ENCODE measurements around the gene CNKSR2. TPM values are rescaled to one million over a fixed set of nuclear protein-coding genes. Genes with fewer than 3 reads are reported as not detected.

CNKSR2 gene
- total and polyA plus RNA-seq, 2 experiments from 2014 or later = 1.5 to 10.3 TPM

DNA sequence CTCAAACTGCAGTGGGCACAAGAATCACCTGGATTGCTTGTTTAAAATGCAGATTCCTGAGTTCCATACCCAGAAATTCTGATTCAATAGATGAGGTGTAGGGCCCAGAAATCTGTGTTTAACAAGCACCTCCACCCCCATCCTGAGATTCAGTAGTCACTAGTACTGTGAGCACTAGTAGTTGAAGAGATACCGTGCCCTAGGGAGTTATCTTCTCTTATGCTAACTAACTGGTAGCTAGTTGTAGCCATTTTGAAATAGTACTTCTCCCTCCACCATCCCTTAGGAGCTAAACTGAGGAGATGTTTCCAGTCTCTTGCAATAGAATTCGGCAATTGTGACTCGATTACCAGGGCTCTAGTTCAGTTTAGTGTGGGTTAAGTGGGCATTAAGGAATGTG lies 265.6 kb downstream of the CNKSR2 start:
- 76% methylated on average over 3 of the region's 3 CpGs for WGBS (ENCODE audit: low lambda C conversion rate, missing lambda C conversion rate)
- Histone ChIP-seq H3K4me3 (no peak overlapping the region), H3K79me2 (no peaks in the 10 kb centered on the region), H3K27ac (no peak overlapping the region), H3K9me3 (ENCODE audit: low read depth) (no peaks in the 10 kb centered on the region), H3K36me3 (replicated peaks; ENCODE audit: insufficient read depth, low read depth) (no peaks in the 10 kb centered on the region), H3K9me2 (replicated peaks; ENCODE audit: insufficient read depth) (no peaks in the 10 kb centered on the region), H3K4me2 (no peak overlapping the region), H4K20me1 (ENCODE audit: insufficient read depth, poor library complexity, severe bottlenecking) (no peaks in the 10 kb centered on the region), H3K4me1 (ENCODE audit: insufficient read depth) (no peaks in the 10 kb centered on the region), H2AFZ (no peak overlapping the region), H3K27me3 (no peaks in the 10 kb centered on the region)
- no peak for TF ChIP-seq EZH2 (IDR thresholded peaks at IDR 0.05; ENCODE audit: borderline replicate concordance)
- TF ChIP-seq EZH2phosphoT487 (IDR thresholded peaks at IDR 0.05; ENCODE audit: low read depth, severe bottlenecking, unreplicated experiment) = no peak
- TF ChIP-seq, protein P1, sequence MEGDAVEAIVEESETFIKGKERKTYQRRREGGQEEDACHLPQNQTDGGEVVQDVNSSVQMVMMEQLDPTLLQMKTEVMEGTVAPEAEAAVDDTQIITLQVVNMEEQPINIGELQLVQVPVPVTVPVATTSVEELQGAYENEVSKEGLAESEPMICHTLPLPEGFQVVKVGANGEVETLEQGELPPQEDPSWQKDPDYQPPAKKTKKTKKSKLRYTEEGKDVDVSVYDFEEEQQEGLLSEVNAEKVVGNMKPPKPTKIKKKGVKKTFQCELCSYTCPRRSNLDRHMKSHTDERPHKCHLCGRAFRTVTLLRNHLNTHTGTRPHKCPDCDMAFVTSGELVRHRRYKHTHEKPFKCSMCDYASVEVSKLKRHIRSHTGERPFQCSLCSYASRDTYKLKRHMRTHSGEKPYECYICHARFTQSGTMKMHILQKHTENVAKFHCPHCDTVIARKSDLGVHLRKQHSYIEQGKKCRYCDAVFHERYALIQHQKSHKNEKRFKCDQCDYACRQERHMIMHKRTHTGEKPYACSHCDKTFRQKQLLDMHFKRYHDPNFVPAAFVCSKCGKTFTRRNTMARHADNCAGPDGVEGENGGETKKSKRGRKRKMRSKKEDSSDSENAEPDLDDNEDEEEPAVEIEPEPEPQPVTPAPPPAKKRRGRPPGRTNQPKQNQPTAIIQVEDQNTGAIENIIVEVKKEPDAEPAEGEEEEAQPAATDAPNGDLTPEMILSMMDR (IDR thresholded peaks at IDR 0.05; ENCODE audit: poor library complexity) = no peak
- no peak for DNase-seq (ENCODE audit: low spot score)

DNA sequence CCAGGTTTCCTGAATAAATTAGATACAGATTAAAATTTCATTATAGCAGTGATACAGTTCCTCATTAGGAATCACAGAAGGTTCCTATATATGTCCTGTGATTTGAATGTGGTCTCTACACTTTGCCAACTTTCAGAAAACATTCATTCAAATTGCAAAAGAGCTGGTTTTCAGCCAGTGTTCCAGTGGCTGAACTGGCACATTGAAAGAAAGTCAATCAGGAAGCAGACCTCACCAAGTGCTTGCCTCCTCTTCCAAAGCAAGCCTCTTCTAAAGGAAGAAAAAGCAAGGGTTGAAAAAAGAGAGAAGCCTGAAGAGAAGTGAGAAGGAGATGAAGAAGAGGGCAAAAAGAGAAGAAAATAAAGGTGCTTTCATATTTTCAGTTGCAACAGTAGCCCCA lies 271.2 kb downstream of the CNKSR2 start:
- no peaks in the 10 kb centered on the region for H3K9me3 ChIP-seq (ENCODE audit: low read depth)
- no peak for DNase-seq (ENCODE audit: low spot score)
- H3K4me3 ChIP-seq = no peak overlapping the region
- no peak overlapping the region for H2AFZ ChIP-seq
- no peaks in the 10 kb centered on the region for H3K27me3 ChIP-seq
- H3K9me2 ChIP-seq (replicated peaks; ENCODE audit: insufficient read depth) = no peaks in the 10 kb centered on the region
- no peak overlapping the region for H3K27ac ChIP-seq
- H3K79me2 ChIP-seq = no peaks in the 10 kb centered on the region
- H3K4me1 ChIP-seq (ENCODE audit: insufficient read depth) = no peaks in the 10 kb centered on the region
- H3K36me3 ChIP-seq (replicated peaks; ENCODE audit: insufficient read depth, low read depth) = no peaks in the 10 kb centered on the region
- no peak overlapping the region for H3K4me2 ChIP-seq
- no peak for TF ChIP-seq EZH2phosphoT487 (IDR thresholded peaks at IDR 0.05; ENCODE audit: low read depth, severe bottlenecking, unreplicated experiment)
- TF ChIP-seq, protein P1 (IDR thresholded peaks at IDR 0.05; ENCODE audit: poor library complexity) = no peak
- TF ChIP-seq EZH2 (IDR thresholded peaks at IDR 0.05; ENCODE audit: borderline replicate concordance) = no peak
- no peaks in the 10 kb centered on the region for H4K20me1 ChIP-seq (ENCODE audit: insufficient read depth, poor library complexity, severe bottlenecking)

DNA sequence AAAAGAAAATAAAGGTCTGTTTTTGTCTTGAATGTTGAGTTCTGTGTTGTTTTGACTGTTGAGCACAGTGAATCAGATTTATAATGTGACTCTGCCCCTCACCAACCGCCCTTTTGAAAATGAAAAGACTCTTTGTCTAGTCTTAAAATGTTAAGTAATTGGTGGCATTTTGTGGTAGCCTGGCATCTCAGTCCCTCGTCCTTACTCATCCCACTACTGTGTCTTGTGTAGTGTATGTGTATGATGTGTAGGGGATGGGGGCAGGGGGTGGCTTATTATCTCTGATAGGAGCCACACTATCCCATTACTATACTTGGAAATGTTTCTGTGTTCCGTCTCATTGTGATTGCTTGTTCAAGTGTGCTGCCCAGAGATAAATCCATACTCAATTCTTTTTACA lies 271.7 kb downstream of the CNKSR2 start:
- WGBS (ENCODE audit: low lambda C conversion rate, missing lambda C conversion rate) = 75% methylated on average over 3 of the region's 3 CpGs
- H4K20me1 ChIP-seq (ENCODE audit: insufficient read depth, poor library complexity, severe bottlenecking) = no peaks in the 10 kb centered on the region
- no peak overlapping the region for H3K4me2 ChIP-seq
- no peak overlapping the region for H3K27ac ChIP-seq
- H3K9me2 ChIP-seq (replicated peaks; ENCODE audit: insufficient read depth) = no peaks in the 10 kb centered on the region
- no peaks in the 10 kb centered on the region for H3K79me2 ChIP-seq
- H3K4me1 ChIP-seq (ENCODE audit: insufficient read depth) = no peaks in the 10 kb centered on the region
- H3K36me3 ChIP-seq (replicated peaks; ENCODE audit: insufficient read depth, low read depth) = no peaks in the 10 kb centered on the region
- H3K9me3 ChIP-seq (ENCODE audit: low read depth) = no peaks in the 10 kb centered on the region
- no peaks in the 10 kb centered on the region for H3K27me3 ChIP-seq
- no peak overlapping the region for H2AFZ ChIP-seq
- DNase-seq (ENCODE audit: low spot score) = no peak
- no peak overlapping the region for H3K4me3 ChIP-seq
- TF ChIP-seq, protein P1 (IDR thresholded peaks at IDR 0.05; ENCODE audit: poor library complexity) = no peak
- TF ChIP-seq EZH2 (IDR thresholded peaks at IDR 0.05; ENCODE audit: borderline replicate concordance) (no peak), EZH2phosphoT487 (IDR thresholded peaks at IDR 0.05; ENCODE audit: low read depth, severe bottlenecking, unreplicated experiment) (no peak)

All from hepatocyte (in vitro differentiated cells).